ENCODE measurements around the gene ZC3H14. TPM values are rescaled to one million over a fixed set of nuclear protein-coding genes. Genes with fewer than 3 reads are reported as not detected.

Gene ZC3H14
- total and polyA plus RNA-seq, 12 donors: 26.5 to 91.6 (median 53.3) TPM

GRCh38 chr14:88553886-88554456 is 8.9 kb upstream of the ZC3H14 start:
- Histone ChIP-seq H3K4me1 (replicated peaks in 1 of 2) (peaks cover 5 to 34% of the 10 kb centered on the region in 2 donors), H3K27me3 (no peaks in the 10 kb centered on the region), H3K9me3 (replicated peaks in 1 of 3) (no peaks in the 10 kb centered on the region), H3K27ac (peak overlapping the region in 4 of 5 donors; percentile 36 to 96 (median 78)), H3K36me3 (replicated peaks in 1 of 2) (peaks cover 0 to 4% of the 10 kb centered on the region in 2 donors), H3K4me3 (peak overlapping the region in 2 of 4 donors; percentile 43 to 95)
- 2 to 5% (median 4%) methylated on average over 19 of the region's 19 CpGs for WGBS, 4 donors
- intact Hi-C loops (cut with DNase I): loop anchor here in 1 of 2 donors (5.0 to 10.0 kb wide), 2 partner anchors 62 to 369 kb away; no protein-coding TSS in a partner anchor
- TF ChIP-seq, protein P1, sequence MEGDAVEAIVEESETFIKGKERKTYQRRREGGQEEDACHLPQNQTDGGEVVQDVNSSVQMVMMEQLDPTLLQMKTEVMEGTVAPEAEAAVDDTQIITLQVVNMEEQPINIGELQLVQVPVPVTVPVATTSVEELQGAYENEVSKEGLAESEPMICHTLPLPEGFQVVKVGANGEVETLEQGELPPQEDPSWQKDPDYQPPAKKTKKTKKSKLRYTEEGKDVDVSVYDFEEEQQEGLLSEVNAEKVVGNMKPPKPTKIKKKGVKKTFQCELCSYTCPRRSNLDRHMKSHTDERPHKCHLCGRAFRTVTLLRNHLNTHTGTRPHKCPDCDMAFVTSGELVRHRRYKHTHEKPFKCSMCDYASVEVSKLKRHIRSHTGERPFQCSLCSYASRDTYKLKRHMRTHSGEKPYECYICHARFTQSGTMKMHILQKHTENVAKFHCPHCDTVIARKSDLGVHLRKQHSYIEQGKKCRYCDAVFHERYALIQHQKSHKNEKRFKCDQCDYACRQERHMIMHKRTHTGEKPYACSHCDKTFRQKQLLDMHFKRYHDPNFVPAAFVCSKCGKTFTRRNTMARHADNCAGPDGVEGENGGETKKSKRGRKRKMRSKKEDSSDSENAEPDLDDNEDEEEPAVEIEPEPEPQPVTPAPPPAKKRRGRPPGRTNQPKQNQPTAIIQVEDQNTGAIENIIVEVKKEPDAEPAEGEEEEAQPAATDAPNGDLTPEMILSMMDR (IDR thresholded peaks at IDR 0.05): no peak
- no peak for TF ChIP-seq POLR2A (IDR thresholded peaks at IDR 0.05)
- DNase-seq: peak in 1 of 7 donors; percentile 23

GRCh38 chr14:88554457-88555286 is 8.2 kb upstream of the ZC3H14 start, which contains the start of gene PTPN21:
PTPN21 (minus strand) TSS chr14:88555007; CDS start chr14:88550417, 4,590 bp downstream.
- H3K4me1 ChIP-seq (replicated peaks in 1 of 2): peaks cover 5 to 34% of the 10 kb centered on the region in 2 donors
- H3K27me3 ChIP-seq: no peaks in the 10 kb centered on the region
- H3K27ac ChIP-seq: peak within 1 kb of the TSS in 4 of 5 donors; percentile 77 to 96 (median 79)
- peak in 1 of 2 donors; percentile 73 for TF ChIP-seq POLR2A (IDR thresholded peaks at IDR 0.05)
- TF ChIP-seq, protein P1 (IDR thresholded peaks at IDR 0.05): no peak
- peak; percentile 68 to 81 (median 77) for DNase-seq
- no peaks in the 10 kb centered on the region for H3K36me3 ChIP-seq (replicated peaks in 1 of 2)
- WGBS, 4 donors: 1 to 3% (median 1%) methylated on average over 16 to 103 of the region's 103 CpGs
- intact Hi-C loops (cut with DNase I): loop anchor here in 1 of 2 donors (5.0 to 10.0 kb wide), 2 partner anchors 62 to 370 kb away; no protein-coding TSS in a partner anchor
- peak within 1 kb of the TSS in 3 of 4 donors; percentile 55 to 95 (median 70) for H3K4me3 ChIP-seq
- H3K9me3 ChIP-seq (replicated peaks in 1 of 3): no peaks in the 10 kb centered on the region

DNA sequence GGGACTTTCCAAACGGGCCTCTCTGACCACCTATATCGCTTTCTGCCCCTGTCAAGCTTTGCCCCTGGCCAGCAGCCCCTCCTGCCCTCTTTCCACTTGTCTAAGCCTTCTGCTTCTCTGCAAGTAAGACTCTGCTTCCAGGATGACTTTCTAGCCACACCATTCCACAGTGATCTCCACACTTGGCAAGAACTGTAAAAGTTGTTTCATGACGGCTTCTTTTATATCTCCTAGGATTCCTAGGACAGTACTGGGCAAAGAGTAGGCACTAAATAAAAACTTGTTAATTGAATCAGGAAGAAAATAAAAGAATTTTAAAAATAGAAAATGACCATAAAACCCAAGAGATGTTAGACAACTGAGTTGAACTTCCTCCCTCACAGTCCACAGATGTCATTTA is 6.3 kb upstream of the ZC3H14 start:
- Histone ChIP-seq H3K4me3 (no peak overlapping the region), H3K27ac (no peak overlapping the region), H3K36me3 (replicated peaks in 1 of 2) (no peaks in the 10 kb centered on the region), H3K4me1 (replicated peaks in 1 of 2) (peaks cover 0 to 27% of the 10 kb centered on the region in 2 donors), H3K27me3 (no peaks in the 10 kb centered on the region), H3K9me3 (replicated peaks in 1 of 3) (no peaks in the 10 kb centered on the region)
- DNase-seq: no peak
- TF ChIP-seq, protein P1 (IDR thresholded peaks at IDR 0.05): no peak
- TF ChIP-seq POLR2A (IDR thresholded peaks at IDR 0.05): no peak
- 53 to 60% (median 56%) methylated on average over 3 of the region's 3 CpGs for WGBS, 4 donors
- intact Hi-C loops (cut with DNase I): loop anchor here in 1 of 2 donors (10.0 kb wide), 1 partner anchor 372 kb away; no protein-coding TSS in a partner anchor

GRCh38 chr14:88559852-88560251 is 3.0 kb upstream of the ZC3H14 start:
- WGBS, 4 donors: 5 to 9% (median 6%) methylated on average over 1 of the region's 1 CpG
- Histone ChIP-seq H3K27ac (no peak overlapping the region), H3K4me1 (replicated peaks in 1 of 2) (peaks cover 8 to 24% of the 10 kb centered on the region in 2 donors), H3K4me3 (no peak overlapping the region), H3K27me3 (no peaks in the 10 kb centered on the region), H3K36me3 (replicated peaks in 1 of 2) (peaks cover 0 to under 1% of the 10 kb centered on the region in 2 donors), H3K9me3 (replicated peaks in 1 of 3) (no peaks in the 10 kb centered on the region)
- TF ChIP-seq POLR2A (IDR thresholded peaks at IDR 0.05): no peak
- TF ChIP-seq, protein P1 (IDR thresholded peaks at IDR 0.05): peak in 5 of 6 experiments; percentile 22 to 55 (median 34)
- DNase-seq: peak in 1 of 7 donors; percentile 53
- intact Hi-C loops (cut with DNase I): loop anchor here in 1 of 2 donors (10.0 kb wide), 1 partner anchor 375 kb away; no protein-coding TSS in a partner anchor

Data from adrenal gland (tissue), 12 donors.